Anterior cingulate cortex (tissue), 58 donors: ENCODE measurements around the gene NFX1.

ENCODE experiments used
- DNase-seq, 58 donors: peaks; one replicate each; lab custom pipeline; 2025; lab: John Stamatoyannopoulos, UW

The NFX1 gene

GRCh38 chr9:33265211-33265865 is 25.0 kb upstream of the NFX1 start:
- DNase-seq: peak in 2 of 58 donors; percentile 39 to 53

GRCh38 chr9:33267151-33267767 is 23.1 kb upstream of the NFX1 start:
- no peak for DNase-seq

- DNase-seq: no peak
These were observed 20.2 kb upstream of the NFX1 start for GRCh38 chr9:33270146-33270545.

GRCh38 chr9:33272061-33272460 is 18.3 kb upstream of the NFX1 start:
- no peak for DNase-seq

- DNase-seq: no peak
These were observed 16.9 kb upstream of the NFX1 start for GRCh38 chr9:33273266-33273971.

- no peak for DNase-seq
These were observed 16.4 kb upstream of the NFX1 start for GRCh38 chr9:33273972-33274328.

- DNase-seq: no peak
These were observed 12.8 kb upstream of the NFX1 start for GRCh38 chr9:33277484-33277883.

- no peak for DNase-seq
These were observed 4.8 kb upstream of the NFX1 start for GRCh38 chr9:33285502-33285901.

- peak in 26 of 58 donors; percentile 6 to 68 (median 22) for DNase-seq
These were observed 3.2 kb upstream of the NFX1 start for GRCh38 chr9:33287087-33287490.

- DNase-seq: no peak
These were observed 2.1 kb upstream of the NFX1 start for GRCh38 chr9:33288235-33288634.

GRCh38 chr9:33288828-33289483 is 1.4 kb upstream of the NFX1 start:
- DNase-seq: peak in 6 of 58 donors; percentile 3 to 24 (median 11)

- peak in 9 of 58 donors; percentile 21 to 41 (median 31) for DNase-seq
These were observed 820 bp upstream of the NFX1 start for GRCh38 chr9:33289496-33289895.

GRCh38 chr9:33289936-33290246 is 425 bp upstream of the NFX1 start:
- DNase-seq: peak in 1 of 58 donors; percentile 85

- no peak for DNase-seq
These were observed 698 bp downstream of the NFX1 start for GRCh38 chr9:33291031-33291397.

- DNase-seq: no peak
These were observed 1.6 kb downstream of the NFX1 start for GRCh38 chr9:33291901-33292300.

- DNase-seq: no peak
These were observed 3.5 kb downstream of the NFX1 start for GRCh38 chr9:33293782-33294181.

GRCh38 chr9:33294670-33295432 is 4.5 kb downstream of the NFX1 start:
- no peak for DNase-seq

GRCh38 chr9:33295571-33295970 is 5.3 kb downstream of the NFX1 start:
- DNase-seq: no peak

GRCh38 chr9:33297432-33297831 is 7.1 kb downstream of the NFX1 start:
- peak in 32 of 58 donors; percentile 2 to 69 (median 22) for DNase-seq

GRCh38 chr9:33300546-33300945 is 10.2 kb downstream of the NFX1 start:
- no peak for DNase-seq

GRCh38 chr9:33304362-33304761 is 14.0 kb downstream of the NFX1 start:
- DNase-seq: no peak
